ENCODE data around the gene CD200R1. TPM values are rescaled to one million over a fixed set of nuclear protein-coding genes. Genes with fewer than 3 reads are reported as not detected.

The CD200R1 gene
- total and polyA plus RNA-seq, 7 experiments from 2014 or later = 11.2 to 22.9 (median 18.8) TPM

DNA sequence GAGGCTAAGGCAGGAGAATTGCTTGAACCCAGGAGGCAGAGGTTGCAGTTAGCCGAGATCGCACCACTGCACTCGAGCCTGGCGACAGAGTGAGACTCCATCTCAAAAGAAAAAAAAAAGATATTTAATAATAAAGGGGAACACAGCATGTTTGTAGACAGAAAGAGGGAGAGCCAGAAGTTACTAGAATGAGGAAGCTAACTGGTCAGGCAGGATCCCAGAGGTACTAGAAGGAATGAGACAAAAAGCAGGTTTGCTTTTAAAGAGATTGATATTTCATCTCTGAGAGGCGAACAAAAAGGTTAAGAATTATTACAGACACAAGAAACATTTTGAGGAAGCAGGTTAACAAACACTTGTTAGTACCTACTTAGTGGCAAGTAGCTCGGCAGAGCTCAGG is 9.2 kb downstream of the CD200R1 start:
- H3K27me3 ChIP-seq (ENCODE audit: control insufficient read depth in 2 of 2, insufficient read depth in 2 of 2, low read length in 2 of 2) = no peaks in the 10 kb centered on the region
- intact Hi-C loops (cut with micrococcal nuclease) = no loop called here
- no peak for DNase-seq
- peaks cover 30 to 55% (median 44%) of the 10 kb centered on the region in 5 donors for H3K36me3 Mint-ChIP-seq
- H3K4me1 Mint-ChIP-seq = peaks cover 29 to 88% (median 77%) of the 10 kb centered on the region in 7 donors
- H3K9me3 Mint-ChIP-seq = peaks cover 9 to 39% (median 19%) of the 10 kb centered on the region in 11 donors
- ChIA-PET POLR2A (interaction anchor here (1.3 kb wide), 1 partner anchor 54 kb away, joined by 3 read pairs; a partner anchor contains a TSS), CTCF (interaction anchor here (0.8 to 2.7 kb wide), 4 partner anchors 14 to 231 kb away, joined by 3 to 11 read pairs (median 4); partner anchors contain the start of gene GTPBP8)
- no peak overlapping the region for H3K27ac ChIP-seq (ENCODE audit: low read depth, low read length)
- H3K36me3 ChIP-seq (ENCODE audit: control insufficient read depth in 2 of 3, insufficient read depth in 3 of 3, low read length in 3 of 3) = peaks cover 0 to 16% (median 0%) of the 10 kb centered on the region in 3 experiments
- H3K4me3 ChIP-seq (ENCODE audit: low read length) = no peak overlapping the region
- H3K9me3 ChIP-seq (ENCODE audit: control insufficient read depth in 2 of 3, low read length in 3 of 3) = peaks cover 0 to 10% (median 0%) of the 10 kb centered on the region in 3 experiments
- H3K27ac Mint-ChIP-seq = peak overlapping the region in 2 of 9 donors; percentile 41 to 49
- H3K27me3 Mint-ChIP-seq = no peaks in the 10 kb centered on the region
- H3K4me3 Mint-ChIP-seq = peak overlapping the region in 2 of 10 donors; percentile 8 to 96
- ATAC-seq = no peak
- H3K4me1 ChIP-seq (ENCODE audit: control insufficient read depth in 2 of 2, insufficient read depth in 2 of 2, low read length in 2 of 2) = peaks cover 0 to 21% of the 10 kb centered on the region in 2 donors

DNA sequence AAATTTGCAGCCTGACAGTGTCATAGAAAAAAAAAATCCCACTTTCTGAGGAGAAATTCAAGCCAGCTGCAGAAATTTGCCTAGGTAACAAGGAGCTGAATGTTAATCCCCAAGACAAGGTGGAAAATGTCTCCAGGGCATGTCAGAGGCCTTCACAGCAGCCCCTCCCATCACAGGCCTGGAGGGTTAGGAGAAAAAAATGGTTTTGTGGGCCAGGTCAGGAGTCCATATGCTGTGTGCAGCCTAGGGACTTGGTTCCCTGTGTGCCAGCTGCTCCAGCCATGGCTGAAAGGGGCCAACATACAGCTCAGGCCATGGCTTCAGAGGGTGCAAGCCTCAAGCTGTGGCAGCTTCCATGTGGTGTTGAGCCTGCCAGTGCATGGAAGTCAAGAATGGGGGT is 11.2 kb downstream of the CD200R1 start:
- intact Hi-C loops (cut with micrococcal nuclease) = no loop called here

DNA sequence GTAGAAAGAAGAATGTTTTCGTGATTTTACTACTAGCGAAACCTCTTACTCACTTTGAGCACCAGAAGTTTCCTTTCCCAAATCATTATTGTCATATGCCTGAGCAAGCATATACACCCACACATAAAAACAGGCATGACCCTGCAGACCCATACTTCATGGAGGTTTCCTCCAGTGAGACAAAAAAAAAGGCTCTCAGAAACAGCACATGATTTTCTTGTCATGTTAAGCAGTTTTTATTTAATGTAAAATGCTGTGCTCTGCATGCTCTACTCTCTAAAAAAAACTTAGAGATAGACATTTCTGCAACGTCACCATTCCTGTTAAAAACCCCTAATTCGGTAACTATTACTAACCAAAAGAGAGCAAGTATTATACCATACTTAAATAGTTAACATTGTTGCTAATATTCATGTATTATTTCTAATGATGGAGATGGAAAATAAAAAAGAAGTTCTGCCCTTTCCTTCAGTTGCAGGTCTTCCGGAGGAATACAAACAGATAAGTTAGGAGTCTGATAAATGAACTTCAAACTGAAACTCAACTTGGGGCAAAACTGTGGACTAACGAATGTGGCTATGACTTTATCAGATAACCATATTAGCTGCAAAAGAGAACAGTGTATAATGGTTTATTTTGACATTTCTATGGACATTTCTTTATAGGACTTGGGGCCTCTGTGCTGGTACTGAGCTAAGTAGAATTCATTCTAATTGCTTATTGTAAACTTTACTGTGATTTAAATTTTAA is 15.9 kb downstream of the CD200R1 start:
- peak overlapping the region in 2 of 9 donors; percentile 12 to 19 for H3K27ac Mint-ChIP-seq
- CTCF ChIA-PET = no interaction called here
- H3K4me1 Mint-ChIP-seq = peaks cover 16 to 68% (median 53%) of the 10 kb centered on the region in 7 donors
- Histone ChIP-seq H3K27ac (ENCODE audit: low read depth, low read length) (no peak overlapping the region), H3K27me3 (ENCODE audit: control insufficient read depth in 2 of 2, insufficient read depth in 2 of 2, low read length in 2 of 2) (no peaks in the 10 kb centered on the region), H3K4me1 (ENCODE audit: control insufficient read depth in 2 of 2, insufficient read depth in 2 of 2, low read length in 2 of 2) (peaks cover 7 to 10% of the 10 kb centered on the region in 2 donors), H3K9me3 (ENCODE audit: control insufficient read depth in 2 of 3, low read length in 3 of 3) (peaks cover 0 to 10% (median 0%) of the 10 kb centered on the region in 3 experiments), H3K4me3 (ENCODE audit: low read length) (peak overlapping the region; percentile 26), H3K36me3 (ENCODE audit: control insufficient read depth in 2 of 3, insufficient read depth in 3 of 3, low read length in 3 of 3) (peaks cover 0 to 16% (median 4%) of the 10 kb centered on the region in 3 experiments)
- H3K4me3 Mint-ChIP-seq = peak overlapping the region in 9 of 10 donors; percentile 32 to 81 (median 72)
- POLR2A ChIA-PET = interaction anchor here (0.5 to 0.6 kb wide), 2 partner anchors 11 to 1254 kb away, joined by 3 to 7 read pairs; no protein-coding TSS in a partner anchor
- no peaks in the 10 kb centered on the region for H3K27me3 Mint-ChIP-seq
- intact Hi-C loops (cut with micrococcal nuclease) = loop anchor here (1.0 to 2.0 kb wide), 2 partner anchors 13 to 14 kb away; no protein-coding TSS in a partner anchor
- ATAC-seq = peak; percentile 36
- DNase-seq = no peak
- H3K36me3 Mint-ChIP-seq = peaks cover 21 to 62% (median 59%) of the 10 kb centered on the region in 5 donors
- peaks cover 5 to 51% (median 17%) of the 10 kb centered on the region in 11 donors for H3K9me3 Mint-ChIP-seq

More for the DNA sequence above, 11.2 kb downstream of the CD200R1 start:
- peaks cover 9 to 39% (median 19%) of the 10 kb centered on the region in 11 donors for H3K9me3 Mint-ChIP-seq
- no peak overlapping the region for H3K27ac Mint-ChIP-seq
- Histone ChIP-seq H3K36me3 (ENCODE audit: control insufficient read depth in 2 of 3, insufficient read depth in 3 of 3, low read length in 3 of 3) (peaks cover 0 to 16% (median 0%) of the 10 kb centered on the region in 3 experiments), H3K27ac (ENCODE audit: low read depth, low read length) (no peak overlapping the region), H3K4me3 (ENCODE audit: low read length) (no peak overlapping the region), H3K4me1 (ENCODE audit: control insufficient read depth in 2 of 2, insufficient read depth in 2 of 2, low read length in 2 of 2) (peaks cover under 1 to 23% of the 10 kb centered on the region in 2 donors), H3K27me3 (ENCODE audit: control insufficient read depth in 2 of 2, insufficient read depth in 2 of 2, low read length in 2 of 2) (no peaks in the 10 kb centered on the region), H3K9me3 (ENCODE audit: control insufficient read depth in 2 of 3, low read length in 3 of 3) (peaks cover 0 to 10% (median 0%) of the 10 kb centered on the region in 3 experiments)
- DNase-seq (no peak), ATAC-seq (no peak)
- H3K4me3 Mint-ChIP-seq = peak overlapping the region in 1 of 10 donors; percentile 35
- ChIA-PET POLR2A (no interaction called here), CTCF (interaction anchor here (1.2 kb wide), 1 partner anchor 15 kb away, joined by 4 read pairs; no protein-coding TSS in a partner anchor)
- no peaks in the 10 kb centered on the region for H3K27me3 Mint-ChIP-seq
- H3K36me3 Mint-ChIP-seq = peaks cover 30 to 55% (median 48%) of the 10 kb centered on the region in 5 donors
- H3K4me1 Mint-ChIP-seq = peaks cover 29 to 87% (median 78%) of the 10 kb centered on the region in 7 donors

DNA sequence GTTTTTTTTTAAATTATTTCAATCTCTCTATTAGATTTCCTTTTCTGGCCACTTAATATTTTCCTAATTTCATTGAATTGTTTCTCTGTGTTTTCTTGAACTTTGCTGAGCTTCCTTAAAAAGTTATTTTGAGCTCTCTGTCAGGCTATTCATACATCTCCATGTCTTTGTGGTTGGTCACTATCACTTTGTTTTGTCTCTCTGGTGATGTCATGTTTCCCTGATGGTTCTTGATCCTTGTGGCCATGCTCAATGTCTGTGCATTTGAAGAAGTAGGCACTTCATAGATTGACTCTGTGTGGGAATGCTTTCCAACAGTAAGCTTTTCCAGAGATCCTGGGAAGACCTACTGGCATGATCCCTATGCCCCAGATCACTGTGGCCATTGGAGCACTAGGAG is 18.6 kb downstream of the CD200R1 start:
- peaks cover 7 to 10% of the 10 kb centered on the region in 2 donors for H3K4me1 ChIP-seq (ENCODE audit: control insufficient read depth in 2 of 2, insufficient read depth in 2 of 2, low read length in 2 of 2)
- no peak overlapping the region for H3K27ac ChIP-seq (ENCODE audit: low read depth, low read length)
- ChIA-PET CTCF (no interaction called here), POLR2A (interaction anchor here (0.7 kb wide), 1 partner anchor 76 kb away, joined by 3 read pairs; no protein-coding TSS in a partner anchor)
- H3K4me3 ChIP-seq (ENCODE audit: low read length) = no peak overlapping the region
- Mint-ChIP-seq H3K27ac (peak overlapping the region in 2 of 9 donors; percentile 7 to 35), H3K4me1 (peaks cover 14 to 58% (median 36%) of the 10 kb centered on the region in 7 donors), H3K9me3 (peaks cover 0 to 42% (median 19%) of the 10 kb centered on the region in 11 donors), H3K36me3 (peaks cover 12 to 52% (median 48%) of the 10 kb centered on the region in 5 donors), H3K27me3 (no peaks in the 10 kb centered on the region), H3K4me3 (no peak overlapping the region)
- DNase-seq = no peak
- no peak for ATAC-seq
- no peaks in the 10 kb centered on the region for H3K9me3 ChIP-seq (ENCODE audit: control insufficient read depth in 2 of 3, low read length in 3 of 3)
- no peaks in the 10 kb centered on the region for H3K27me3 ChIP-seq (ENCODE audit: control insufficient read depth in 2 of 2, insufficient read depth in 2 of 2, low read length in 2 of 2)
- H3K36me3 ChIP-seq (ENCODE audit: control insufficient read depth in 2 of 3, insufficient read depth in 3 of 3, low read length in 3 of 3) = peaks cover 0 to 8% (median 4%) of the 10 kb centered on the region in 3 experiments
- intact Hi-C loops (cut with micrococcal nuclease) = no loop called here

DNA sequence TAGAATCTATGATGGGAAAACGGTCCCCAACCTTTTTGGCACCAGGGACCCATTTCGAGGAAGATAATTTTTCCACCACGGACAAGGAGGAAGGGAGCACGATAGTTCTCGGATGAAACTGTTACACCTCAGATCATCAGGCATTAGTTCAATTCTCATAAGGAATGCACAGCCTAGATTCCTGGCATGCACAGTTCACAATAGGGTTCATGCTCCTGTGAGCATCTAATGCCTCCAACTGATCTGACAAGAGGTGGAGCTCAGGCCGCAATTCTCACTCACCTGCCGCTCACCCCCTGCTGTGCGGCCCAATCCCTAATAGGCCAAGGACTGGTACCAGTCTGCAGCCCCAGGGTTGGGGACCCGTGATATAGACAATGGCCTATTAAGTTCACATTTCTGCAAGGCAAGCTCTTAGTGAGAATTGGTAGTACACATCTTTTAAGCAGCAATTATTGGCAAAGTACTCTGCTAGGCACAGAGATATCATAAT is 26.5 kb downstream of the CD200R1 start:
- Histone ChIP-seq H3K27ac (ENCODE audit: low read depth, low read length) (no peak overlapping the region), H3K4me1 (ENCODE audit: control insufficient read depth in 2 of 2, insufficient read depth in 2 of 2, low read length in 2 of 2) (no peaks in the 10 kb centered on the region), H3K36me3 (ENCODE audit: control insufficient read depth in 2 of 3, insufficient read depth in 3 of 3, low read length in 3 of 3) (peaks cover 0 to 4% (median 0%) of the 10 kb centered on the region in 3 experiments), H3K27me3 (ENCODE audit: control insufficient read depth in 2 of 2, insufficient read depth in 2 of 2, low read length in 2 of 2) (no peaks in the 10 kb centered on the region), H3K4me3 (ENCODE audit: low read length) (no peak overlapping the region), H3K9me3 (ENCODE audit: control insufficient read depth in 2 of 3, low read length in 3 of 3) (no peaks in the 10 kb centered on the region)
- no peak overlapping the region for H3K4me3 Mint-ChIP-seq
- intact Hi-C loops (cut with micrococcal nuclease) = loop anchor here in 1 of 2 donors (5.0 kb wide), 1 partner anchor 41 kb away; no protein-coding TSS in a partner anchor
- H3K36me3 Mint-ChIP-seq = peaks cover 12 to 72% (median 60%) of the 10 kb centered on the region in 5 donors
- ATAC-seq (no peak), DNase-seq (no peak)
- ChIA-PET CTCF (no interaction called here), POLR2A (no interaction called here)
- peak overlapping the region in 8 of 9 donors; percentile 16 to 80 (median 54) for H3K27ac Mint-ChIP-seq
- H3K27me3 Mint-ChIP-seq = no peaks in the 10 kb centered on the region
- H3K9me3 Mint-ChIP-seq = peaks cover 2 to 50% (median 19%) of the 10 kb centered on the region in 11 donors
- peaks cover 0 to 53% (median 27%) of the 10 kb centered on the region in 7 donors for H3K4me1 Mint-ChIP-seq

DNA sequence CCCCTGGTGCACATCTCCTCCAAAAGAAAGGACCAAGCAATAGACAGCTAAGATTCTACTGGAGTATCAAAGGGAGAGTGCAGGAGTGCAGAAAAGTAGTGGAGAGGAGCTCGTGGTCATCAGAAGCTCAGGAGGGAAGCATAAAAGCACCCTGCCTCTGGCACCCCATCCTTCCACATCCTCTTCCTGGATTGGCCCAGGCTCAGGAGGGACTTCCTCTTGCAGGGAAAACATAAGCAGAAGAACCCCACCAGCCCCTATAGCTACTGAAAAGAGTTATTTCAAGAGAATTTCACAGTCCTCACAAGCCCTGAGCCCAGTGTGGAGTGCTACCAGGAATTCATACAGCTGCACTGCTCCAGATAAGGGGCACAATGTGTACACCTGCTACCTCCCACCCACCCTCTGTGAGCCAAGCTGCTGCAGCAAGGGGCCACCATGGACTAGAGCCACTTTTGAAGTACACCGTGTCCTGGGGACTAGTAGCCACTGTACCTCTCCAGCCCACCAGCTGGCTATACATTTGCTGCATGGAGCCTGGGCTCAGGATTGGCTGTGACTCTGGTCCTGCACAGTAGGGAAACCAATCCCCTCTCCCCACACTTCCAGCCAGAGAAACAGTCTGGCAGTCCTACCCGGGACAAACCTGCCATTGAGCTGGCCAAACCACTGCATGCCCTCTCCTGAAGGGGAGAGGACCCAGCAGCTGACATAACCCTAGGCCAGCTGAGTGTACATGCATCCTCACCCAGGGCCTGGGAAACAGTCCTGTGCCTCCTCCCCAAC is 43.0 kb downstream of the CD200R1 start:
- DNase-seq (no peak), ATAC-seq (no peak)
- Mint-ChIP-seq H3K36me3 (peaks cover 12 to 60% (median 50%) of the 10 kb centered on the region in 5 donors), H3K9me3 (peaks cover 2 to 30% (median 11%) of the 10 kb centered on the region in 11 donors), H3K4me1 (peaks cover 8 to 74% (median 40%) of the 10 kb centered on the region in 7 donors), H3K27me3 (no peaks in the 10 kb centered on the region), H3K27ac (peak overlapping the region in 7 of 9 donors; percentile 38 to 81 (median 76)), H3K4me3 (peak overlapping the region in 4 of 10 donors; percentile 19 to 37 (median 35))
- intact Hi-C loops (cut with micrococcal nuclease) = loop anchor here in 1 of 2 donors (2.0 kb wide), 1 partner anchor 41 kb away; no protein-coding TSS in a partner anchor
- Histone ChIP-seq H3K4me1 (ENCODE audit: control insufficient read depth in 2 of 2, insufficient read depth in 2 of 2, low read length in 2 of 2) (peaks cover 6 to 12% of the 10 kb centered on the region in 2 donors), H3K27me3 (ENCODE audit: control insufficient read depth in 2 of 2, insufficient read depth in 2 of 2, low read length in 2 of 2) (no peaks in the 10 kb centered on the region), H3K4me3 (ENCODE audit: low read length) (no peak overlapping the region), H3K36me3 (ENCODE audit: control insufficient read depth in 2 of 3, insufficient read depth in 3 of 3, low read length in 3 of 3) (peaks cover 0 to 21% (median 0%) of the 10 kb centered on the region in 3 experiments), H3K9me3 (ENCODE audit: control insufficient read depth in 2 of 3, low read length in 3 of 3) (peaks cover 0 to 7% (median 0%) of the 10 kb centered on the region in 3 experiments), H3K27ac (ENCODE audit: low read depth, low read length) (no peak overlapping the region)
- CTCF ChIA-PET = no interaction called here
- POLR2A ChIA-PET = no interaction called here

Data from naive thymus-derived CD4-positive, alpha-beta T cell (primary cell).